GM21515 (cell line): ENCODE results near the gene NF1.
"Not testable (repeated sequence)": the region's sequence is repeated elsewhere in the genome, so short reads cannot be mapped to it uniquely, and the experiment has no call there.

Experiments used
- ATAC-seq: cut with Tn5 transposase; IDR thresholded peaks from one replicate; pipeline ENCODE4 v1.9.1; 2021; ENCODE audit not compliant: unreplicated experiment

NF1 gene

GRCh38 chr17:31293581-31293980 lies 198.8 kb downstream of the NF1 start:
- no peak for ATAC-seq

- ATAC-seq: no peak
Measured at GRCh38 chr17:31294231-31294630, 199.5 kb downstream of the NF1 start.

GRCh38 chr17:31294820-31295488 lies 200.2 kb downstream of the NF1 start:
- no peak for ATAC-seq

GRCh38 chr17:31295489-31295871 lies 200.7 kb downstream of the NF1 start:
- no peak for ATAC-seq

GRCh38 chr17:31296142-31296541 lies 201.4 kb downstream of the NF1 start:
- ATAC-seq: no peak

GRCh38 chr17:31297090-31297489 lies 202.3 kb downstream of the NF1 start, which contains the start of gene OMG:
OMG (minus strand) TSS chr17:31297239; CDS start chr17:31296331, 908 bp downstream.
- ATAC-seq: no peak

GRCh38 chr17:31299624-31300023 lies 204.8 kb downstream of the NF1 start:
- no peak for ATAC-seq

GRCh38 chr17:31307640-31308039 lies 212.9 kb downstream of the NF1 start:
- no peak for ATAC-seq

GRCh38 chr17:31308372-31309334 lies 213.9 kb downstream of the NF1 start:
- ATAC-seq: no peak

GRCh38 chr17:31309556-31309955 lies 214.8 kb downstream of the NF1 start:
- ATAC-seq: no peak

GRCh38 chr17:31310260-31310659 lies 215.5 kb downstream of the NF1 start:
- no peak for ATAC-seq

- ATAC-seq: no peak
Measured at GRCh38 chr17:31310886-31311285, 216.1 kb downstream of the NF1 start.

- ATAC-seq: no peak
Measured at GRCh38 chr17:31311526-31311925, 216.7 kb downstream of the NF1 start.

- not testable (repeated sequence) for ATAC-seq
Measured at GRCh38 chr17:31312223-31312622, 217.4 kb downstream of the NF1 start.

- no peak for ATAC-seq
Measured at GRCh38 chr17:31313982-31314781, 219.4 kb downstream of the NF1 start, which contains the start of gene EVI2B. EVI2B (minus strand) TSS chr17:31314054; CDS start chr17:31305609, 8,445 bp downstream.

GRCh38 chr17:31314782-31315100 lies 220.0 kb downstream of the NF1 start:
- ATAC-seq: no peak

- peak; percentile 32 for ATAC-seq
Measured at GRCh38 chr17:31318298-31318801, 223.6 kb downstream of the NF1 start.

GRCh38 chr17:31318851-31319661 lies 224.3 kb downstream of the NF1 start:
- peak; percentile 4 for ATAC-seq

GRCh38 chr17:31320241-31320640 lies 225.5 kb downstream of the NF1 start:
- no peak for ATAC-seq

- no peak for ATAC-seq
Measured at GRCh38 chr17:31320791-31321190, 226.0 kb downstream of the NF1 start.
